Spleen (tissue), 7 donors: Measurements from ENCODE around the gene KLF3.

Experiments
- CTCF ChIP-seq, 11 experiments: fragments of 200-600 bp in 7 of 11; fragments of 450-650 bp in 4 of 11; sonication (generic) in 4 of 11; IDR thresholded peaks in 8 of 11; conservative IDR thresholded peaks in 3 of 11; 1 replicate in 7 of 11; 2 replicates in 4 of 11; pipeline versions ENCODE4 v1.4.0 to v1.8.0; 2016 to 2021; ENCODE audit warnings: antibody characterized with exemption in 11 of 11, inconsistent platforms in 4 of 11, mild to moderate bottlenecking in 1 of 11
- POLR2A ChIP-seq, 3 donors: fragments of 450-650 bp; IDR thresholded peaks; one replicate each; pipeline ENCODE4 v1.5.1; 2017; ENCODE audit warnings: antibody characterized with exemption in 3 of 3, mild to moderate bottlenecking in 1 of 3
- donor health status: DM: no; HTN: no; CAD: no; lungs with moderate emphysema.
- donor health status: DM: no; HTN: no; CAD: no.
- donor health status: DM: no; HTN: no; CAD: no.

GRCh38 chr4:38614231-38614630 is 49.8 kb upstream of the KLF3 start:
- TF ChIP-seq POLR2A (IDR thresholded peaks at IDR 0.05): no peak
- TF ChIP-seq CTCF (IDR thresholded peaks at IDR 0.05 in 8 of 11, conservative IDR thresholded peaks at IDR 0.05 in 3 of 11): no peak
